H1 (cell line): Measurements from ENCODE around the gene PEAK3. TPM values are rescaled to one million over a fixed set of nuclear protein-coding genes. Genes with fewer than 3 reads are reported as not detected.

Source experiments
- ASH2L ChIP-seq: fragments of 200-600, 300-600 bp; sonication (generic); IDR thresholded peaks from one replicate; pipeline ENCODE4 v1.7.1; 2017; ENCODE audit warnings: low read length
- BCL11A ChIP-seq, 2 experiments: IDR thresholded peaks; one replicate each; pipeline ENCODE4 v1.6.1; 2011; ENCODE audit warnings: low read depth in 2 of 2, low read length in 2 of 2, mild to moderate bottlenecking in 2 of 2
- BRCA1 ChIP-seq: IDR thresholded peaks from 2 replicates; pipeline ENCODE4 v1.6.1; 2012; ENCODE audit warnings: low read depth, low read length, improper control_type of control experiment
- CBX5 ChIP-seq: fragments of 300-800, 300-1000 bp; sonication (generic); IDR thresholded peaks from 2 replicates; pipeline ENCODE4 v1.7.1; 2016; ENCODE audit warnings: antibody characterized with exemption, low read length, low read depth
- CHD2 ChIP-seq: IDR thresholded peaks from 2 replicates; pipeline ENCODE4 v1.6.1; 2012; ENCODE audit warnings: low read length, improper control_type of control experiment
- FOSL1 ChIP-seq: IDR thresholded peaks from 2 replicates; pipeline ENCODE4 v1.6.1; 2011; ENCODE audit warnings: mild to moderate bottlenecking, low read depth, low read length, moderate library complexity; ENCODE audit not compliant: insufficient read depth
- GABPA ChIP-seq: IDR thresholded peaks from 2 replicates; pipeline ENCODE4 v1.6.1; 2011; ENCODE audit warnings: mild to moderate bottlenecking, low read length, moderate library complexity, borderline replicate concordance; ENCODE audit not compliant: insufficient read depth
- GTF2F1 ChIP-seq: IDR thresholded peaks from 2 replicates; pipeline ENCODE4 v1.6.1; 2012; ENCODE audit warnings: low read depth, low read length, improper control_type of control experiment, borderline replicate concordance
- HDAC2 ChIP-seq, 2 experiments: fragments of 300-600 bp in 1 of 2; sonication (generic) in 1 of 2; IDR thresholded peaks; 2 replicates each; pipeline ENCODE4 v1.6.1; 2011 to 2012; ENCODE audit warnings: low read depth in 2 of 2, low read length in 2 of 2, mild to moderate bottlenecking in 2 of 2, moderate library complexity in 2 of 2, borderline replicate concordance in 1 of 2, inconsistent platforms in 1 of 2
- HDAC6 ChIP-seq: IDR thresholded peaks from one replicate; pipeline ENCODE4 v1.7.1; 2012; ENCODE audit warnings: low read depth, mild to moderate bottlenecking, inconsistent platforms, low read length, moderate library complexity
- JUN ChIP-seq: IDR thresholded peaks from 2 replicates; pipeline ENCODE4 v1.6.1; 2011; ENCODE audit warnings: low read depth, mild to moderate bottlenecking, improper control_type of control experiment, low read length
- KDM1A ChIP-seq: fragments of 200-600, 300-600 bp; sonication (generic); IDR thresholded peaks from 2 replicates; pipeline ENCODE4 v1.7.1; 2016; ENCODE audit warnings: mild to moderate bottlenecking, low read length, borderline replicate concordance
- POLR2A ChIP-seq, 2 experiments: IDR thresholded peaks; 1 replicate in 1 of 2; 2 replicates in 1 of 2; pipeline ENCODE4 v1.6.1; 2011; ENCODE audit warnings: low read depth in 2 of 2, low read length in 2 of 2, mild to moderate bottlenecking in 2 of 2; ENCODE audit errors: control extremely low read depth in 1 of 2
- RBBP5 ChIP-seq: IDR thresholded peaks from 2 replicates; pipeline ENCODE4 v1.7.1; 2012; ENCODE audit warnings: low read depth, mild to moderate bottlenecking, inconsistent platforms, low read length, moderate library complexity, borderline replicate concordance
- RFX5 ChIP-seq: IDR thresholded peaks from 2 replicates; pipeline ENCODE4 v1.6.1; 2011; ENCODE audit warnings: low read depth, low read length, improper control_type of control experiment, borderline replicate concordance
- SIX5 ChIP-seq: IDR thresholded peaks from 2 replicates; pipeline ENCODE4 v1.6.1; 2011; ENCODE audit warnings: mild to moderate bottlenecking, low read depth, low read length
- SUZ12 ChIP-seq: fragments of 200-600 bp; sonication (generic); IDR thresholded peaks from 2 replicates; pipeline ENCODE4 v1.6.1; 2012; ENCODE audit warnings: mild to moderate bottlenecking, inconsistent platforms, low read length, moderate library complexity, mixed read lengths
- TCF12 ChIP-seq: IDR thresholded peaks from 2 replicates; pipeline ENCODE4 v1.6.1; 2011; ENCODE audit warnings: low read depth, mild to moderate bottlenecking, low read length
- YY1 ChIP-seq: IDR thresholded peaks from 2 replicates; pipeline ENCODE4 v1.6.1; 2011; ENCODE audit warnings: low read depth, mild to moderate bottlenecking, low read length
- polyA plus RNA-seq, 7 experiments: library from polyadenylated mRNA; depleted of rRNA in 3 of 7; stranded (reverse) in 5 of 7; unstranded in 2 of 7; fragments of >200 nt in 5 of 7; fragments of 200-250 nt in 2 of 7; gene quantifications; 1 replicate in 5 of 7; 2 replicates in 1 of 7; 4 replicates in 1 of 7; pipeline versions ENCODE4 v1.2.1 to v1.2.3, GENCODE V29; 2011 to 2013; ENCODE audit warnings: missing spikeins in 2 of 7, mixed read lengths in 2 of 7
- total RNA-seq: library from RNA; stranded (reverse); fragmentation: NEBNext Ultra II Directional; extraction: Animal tissue kit (Norgen Biotek cat#: 25700); gene quantifications from 2 replicates; pipeline ENCODE4 v1.2.1, GENCODE V29; 2021
- TF ChIP-seq, protein P1 (sequence below): IDR thresholded peaks from 2 replicates; pipeline ENCODE4 v1.6.1; 2012; ENCODE audit warnings: inconsistent platforms
- TF ChIP-seq, protein P2 (sequence below): IDR thresholded peaks from 2 replicates; pipeline ENCODE4 v1.6.1; 2011; ENCODE audit warnings: low read depth, mild to moderate bottlenecking, low read length; ENCODE audit not compliant: insufficient read depth

Gene PEAK3
- total and polyA plus RNA-seq, 2 of the 8 experiments (the other 6 are each of a cell fraction or from before 2014, with no cell fraction given) = not detected

GRCh38 chr19:2328401-2329148 lies 46.6 kb upstream of the PEAK3 start, which contains the start of the genes LSM7 and SPPL2B (continued):
- no peak for TF ChIP-seq CBX5
- no peak for TF ChIP-seq RFX5
- TF ChIP-seq BCL11A (IDR thresholded peaks at IDR 0.05; ENCODE audit: low read depth in 2 of 2, low read length in 2 of 2) = no peak
- TF ChIP-seq, protein P1, sequence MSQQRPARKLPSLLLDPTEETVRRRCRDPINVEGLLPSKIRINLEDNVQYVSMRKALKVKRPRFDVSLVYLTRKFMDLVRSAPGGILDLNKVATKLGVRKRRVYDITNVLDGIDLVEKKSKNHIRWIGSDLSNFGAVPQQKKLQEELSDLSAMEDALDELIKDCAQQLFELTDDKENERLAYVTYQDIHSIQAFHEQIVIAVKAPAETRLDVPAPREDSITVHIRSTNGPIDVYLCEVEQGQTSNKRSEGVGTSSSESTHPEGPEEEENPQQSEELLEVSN = peak; percentile 31; the same call in 1 of the 2 replicates
- 0 out of 4 replicates have a peak, but pooled peaks of 1 of the 2 experiments have one; percentile 29 for TF ChIP-seq HDAC2 (IDR thresholded peaks at IDR 0.05; ENCODE audit: borderline replicate concordance in 1 of 2, low read depth in 2 of 2, low read length in 2 of 2)
- no peak for TF ChIP-seq GTF2F1
- TF ChIP-seq, protein P2, sequence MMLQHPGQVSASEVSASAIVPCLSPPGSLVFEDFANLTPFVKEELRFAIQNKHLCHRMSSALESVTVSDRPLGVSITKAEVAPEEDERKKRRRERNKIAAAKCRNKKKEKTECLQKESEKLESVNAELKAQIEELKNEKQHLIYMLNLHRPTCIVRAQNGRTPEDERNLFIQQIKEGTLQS = no peak
- TF ChIP-seq GABPA = peak; percentile 64; the same call in 1 of the 2 replicates
- TF ChIP-seq SIX5 = no peak
- TF ChIP-seq JUN = no peak
- peak; percentile 13 for TF ChIP-seq ASH2L
- TF ChIP-seq BRCA1 = no peak
- peak in 1 of 2 experiments; percentile 79; a peak in 2 of 3 replicates for TF ChIP-seq POLR2A (IDR thresholded peaks at IDR 0.05; ENCODE audit: control extremely low read depth in 1 of 2, low read depth in 2 of 2, low read length in 2 of 2)
- no peak for TF ChIP-seq HDAC6
- no peak for TF ChIP-seq FOSL1
- TF ChIP-seq TCF12 = no peak
- TF ChIP-seq CHD2 = no peak
- TF ChIP-seq RBBP5 = no peak
- TF ChIP-seq SUZ12 = no peak
- TF ChIP-seq KDM1A = no peak
- peak; percentile 95 for TF ChIP-seq YY1
